A549 (cell line): ENCODE results near the gene ELP5.

Source experiments
- JUNB ChIP-seq: fragments of >200 bp; sonication (Bioruptor Twin); formaldehyde crosslinking; IDR thresholded peaks from 2 replicates; pipeline ENCODE4 v1.6.1; 2016
- POLR2A ChIP-seq: IDR thresholded peaks from 2 replicates; pipeline ENCODE4 v1.6.1; 2012; ENCODE audit warnings: mild to moderate bottlenecking, low read length
- RFX5 ChIP-seq: fragments of 450-650 bp; IDR thresholded peaks from 2 replicates; pipeline ENCODE4 v1.7.1; 2014; ENCODE audit warnings: antibody characterized with exemption, mild to moderate bottlenecking, moderate library complexity
- TF ChIP-seq, protein P1 (sequence below): fragments of >200 bp; sonication (Bioruptor Twin); formaldehyde crosslinking; IDR thresholded peaks from 3 replicates; pipeline ENCODE4 v1.5.1; 2016

DNA sequence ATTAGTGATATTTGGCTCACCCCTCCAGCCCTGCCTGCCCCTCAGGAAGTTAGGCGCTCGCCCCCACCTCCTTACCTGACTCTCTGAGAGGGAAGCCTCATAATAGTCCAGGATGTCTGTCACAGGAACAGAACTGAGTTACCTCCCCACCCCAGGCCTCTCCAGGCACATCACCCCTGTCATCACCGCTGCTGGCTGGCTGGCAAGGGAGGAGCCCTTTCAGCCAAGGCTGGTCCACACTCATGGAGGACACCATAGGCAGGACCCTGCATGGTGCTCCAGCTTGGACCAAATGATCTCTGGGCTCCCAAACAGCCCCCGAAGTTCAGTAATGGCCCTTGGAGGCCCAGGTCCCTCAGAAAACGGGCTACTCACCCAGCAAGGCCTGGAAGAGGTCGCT is 33.8 kb upstream of the ELP5 start:
- TF ChIP-seq JUNB (no peak), POLR2A (no peak), RFX5 (no peak)
- TF ChIP-seq, protein P1, sequence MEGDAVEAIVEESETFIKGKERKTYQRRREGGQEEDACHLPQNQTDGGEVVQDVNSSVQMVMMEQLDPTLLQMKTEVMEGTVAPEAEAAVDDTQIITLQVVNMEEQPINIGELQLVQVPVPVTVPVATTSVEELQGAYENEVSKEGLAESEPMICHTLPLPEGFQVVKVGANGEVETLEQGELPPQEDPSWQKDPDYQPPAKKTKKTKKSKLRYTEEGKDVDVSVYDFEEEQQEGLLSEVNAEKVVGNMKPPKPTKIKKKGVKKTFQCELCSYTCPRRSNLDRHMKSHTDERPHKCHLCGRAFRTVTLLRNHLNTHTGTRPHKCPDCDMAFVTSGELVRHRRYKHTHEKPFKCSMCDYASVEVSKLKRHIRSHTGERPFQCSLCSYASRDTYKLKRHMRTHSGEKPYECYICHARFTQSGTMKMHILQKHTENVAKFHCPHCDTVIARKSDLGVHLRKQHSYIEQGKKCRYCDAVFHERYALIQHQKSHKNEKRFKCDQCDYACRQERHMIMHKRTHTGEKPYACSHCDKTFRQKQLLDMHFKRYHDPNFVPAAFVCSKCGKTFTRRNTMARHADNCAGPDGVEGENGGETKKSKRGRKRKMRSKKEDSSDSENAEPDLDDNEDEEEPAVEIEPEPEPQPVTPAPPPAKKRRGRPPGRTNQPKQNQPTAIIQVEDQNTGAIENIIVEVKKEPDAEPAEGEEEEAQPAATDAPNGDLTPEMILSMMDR, result no peak
